Endodermal cell (in vitro differentiated cells): Measurements from ENCODE around the gene PRIM1. TPM values are rescaled to one million over a fixed set of nuclear protein-coding genes. Genes with fewer than 3 reads are reported as not detected.

ENCODE experiments used
- DNase-seq: peaks from one replicate; pipeline ENCODE4 v3.0.0-alpha.2; 2017
- H3K27ac ChIP-seq: 2 replicates; pipeline ENCODE4 v1.5.1; 2013; ENCODE audit warnings: mild to moderate bottlenecking, low read depth, low read length, moderate library complexity
- H3K27me3 ChIP-seq: 2 replicates; pipeline ENCODE4 v1.6.1; 2013; ENCODE audit warnings: mild to moderate bottlenecking, low read length, moderate library complexity; ENCODE audit not compliant: insufficient read depth, control insufficient read depth, poor library complexity, severe bottlenecking
- H3K36me3 ChIP-seq: 2 replicates; pipeline ENCODE4 v1.7.0; 2013; ENCODE audit warnings: mild to moderate bottlenecking, low read length, moderate library complexity; ENCODE audit not compliant: control insufficient read depth, insufficient read depth
- H3K4me1 ChIP-seq: one replicate; pipeline ENCODE4 v1.7.0; 2013; ENCODE audit warnings: low read length; ENCODE audit not compliant: control insufficient read depth, insufficient read depth
- H3K4me3 ChIP-seq: 2 replicates; pipeline ENCODE4 v1.5.1; 2013; ENCODE audit warnings: mild to moderate bottlenecking, low read length, moderate library complexity
- H3K9ac ChIP-seq: 2 replicates; pipeline ENCODE4 v1.6.1; 2013; ENCODE audit warnings: mild to moderate bottlenecking, low read length, moderate library complexity; ENCODE audit not compliant: poor library complexity, severe bottlenecking; ENCODE audit errors: extremely low read depth
- H3K9me3 ChIP-seq: 2 replicates; pipeline ENCODE4 v1.6.1; 2013; ENCODE audit warnings: mild to moderate bottlenecking, low read length, moderate library complexity; ENCODE audit not compliant: control insufficient read depth
- H3K27ac Mint-ChIP-seq: 2 replicates; pipeline ENCODE4 v1.8.0; 2020; ENCODE audit warnings: mixed read lengths
- H3K27me3 Mint-ChIP-seq: 2 replicates; pipeline ENCODE4 v1.8.0; 2021; ENCODE audit warnings: mild to moderate bottlenecking, mixed read lengths; ENCODE audit not compliant: insufficient read depth
- H3K36me3 Mint-ChIP-seq: 2 replicates; pipeline ENCODE4 v1.8.0; 2020; ENCODE audit warnings: low read depth, mixed read lengths
- H3K4me1 Mint-ChIP-seq: 2 replicates; pipeline ENCODE4 v1.8.0; 2020; ENCODE audit warnings: mixed read lengths
- H3K4me3 Mint-ChIP-seq: 2 replicates; pipeline ENCODE4 v1.8.0; 2020; ENCODE audit warnings: mild to moderate bottlenecking, moderate library complexity, mixed read lengths
- H3K9me3 Mint-ChIP-seq: 2 replicates; pipeline ENCODE4 v1.8.0; 2020; ENCODE audit warnings: mild to moderate bottlenecking, mixed read lengths
- WGBS, 2 experiments: methylation state at CpG; one replicate each; pipeline versions ENCODE4 v1.1.5 to v1.1.7; 2013; ENCODE audit warnings: missing lambda C conversion rate in 2 of 2, mixed read lengths in 1 of 2; ENCODE audit not compliant: insufficient coverage in 1 of 2, insufficient read length in 1 of 2; 5-methylcytosine and 5-hydroxymethylcytosine counted together
- total RNA-seq, 2 donors: library from RNA; stranded (reverse); fragmentation: NEBNext Ultra II Directional in 1 of 2; extraction: Animal tissue kit (Norgen Biotek cat#: 25700) in 1 of 2; gene quantifications; 2 replicates in 1 of 2; 3 replicates in 1 of 2; pipeline ENCODE4 v1.2.1, GENCODE V29; 2021
- TF ChIP-seq, protein P1 (sequence below): fragments of 200-600 bp; sonication (generic); conservative IDR thresholded peaks from 2 replicates; pipeline ENCODE4 v1.5.0; 2021; ENCODE audit warnings: antibody characterized with exemption, mild to moderate bottlenecking

PRIM1 gene
- total RNA-seq, 2 donors from 2014 or later, result 34.8 to 44.2 TPM

DNA sequence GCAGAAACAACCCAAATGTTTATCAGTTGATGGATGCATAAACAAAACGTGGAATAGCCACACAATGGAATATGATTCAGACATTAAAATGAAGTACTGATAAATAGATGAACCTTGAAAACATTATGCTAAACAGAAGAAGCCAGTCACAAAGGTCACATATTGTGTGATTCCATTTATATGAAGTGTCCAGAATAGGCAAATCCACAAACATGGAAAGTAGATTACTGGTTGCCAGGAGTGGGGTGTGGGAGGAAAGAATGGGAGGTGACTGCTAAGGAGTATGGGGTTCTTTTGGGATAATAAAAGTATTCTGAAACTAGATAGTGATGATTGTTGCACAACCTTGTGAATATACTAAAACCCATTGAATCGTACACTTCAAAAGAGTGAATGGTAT is 9.7 kb upstream of the PRIM1 start:
- Mint-ChIP-seq H3K4me1 (no peaks in the 10 kb centered on the region), H3K36me3 (peaks cover 2% of the 10 kb centered on the region), H3K4me3 (no peak overlapping the region), H3K9me3 (peaks cover 19% of the 10 kb centered on the region), H3K27ac (no peak overlapping the region), H3K27me3 (no peaks in the 10 kb centered on the region)
- no peak overlapping the region for H3K27ac ChIP-seq
- WGBS, 2 experiments, result 79 to 100% methylated on average over 1 to 2 of the region's 2 CpGs
- H3K36me3 ChIP-seq, result no peaks in the 10 kb centered on the region
- DNase-seq, result no peak
- H3K9me3 ChIP-seq, result peaks cover 16% of the 10 kb centered on the region
- no peak overlapping the region for H3K4me3 ChIP-seq
- no peak overlapping the region for H3K9ac ChIP-seq
- H3K4me1 ChIP-seq, result no peaks in the 10 kb centered on the region
- TF ChIP-seq, protein P1, sequence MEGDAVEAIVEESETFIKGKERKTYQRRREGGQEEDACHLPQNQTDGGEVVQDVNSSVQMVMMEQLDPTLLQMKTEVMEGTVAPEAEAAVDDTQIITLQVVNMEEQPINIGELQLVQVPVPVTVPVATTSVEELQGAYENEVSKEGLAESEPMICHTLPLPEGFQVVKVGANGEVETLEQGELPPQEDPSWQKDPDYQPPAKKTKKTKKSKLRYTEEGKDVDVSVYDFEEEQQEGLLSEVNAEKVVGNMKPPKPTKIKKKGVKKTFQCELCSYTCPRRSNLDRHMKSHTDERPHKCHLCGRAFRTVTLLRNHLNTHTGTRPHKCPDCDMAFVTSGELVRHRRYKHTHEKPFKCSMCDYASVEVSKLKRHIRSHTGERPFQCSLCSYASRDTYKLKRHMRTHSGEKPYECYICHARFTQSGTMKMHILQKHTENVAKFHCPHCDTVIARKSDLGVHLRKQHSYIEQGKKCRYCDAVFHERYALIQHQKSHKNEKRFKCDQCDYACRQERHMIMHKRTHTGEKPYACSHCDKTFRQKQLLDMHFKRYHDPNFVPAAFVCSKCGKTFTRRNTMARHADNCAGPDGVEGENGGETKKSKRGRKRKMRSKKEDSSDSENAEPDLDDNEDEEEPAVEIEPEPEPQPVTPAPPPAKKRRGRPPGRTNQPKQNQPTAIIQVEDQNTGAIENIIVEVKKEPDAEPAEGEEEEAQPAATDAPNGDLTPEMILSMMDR, result no peak
- H3K27me3 ChIP-seq, result no peaks in the 10 kb centered on the region

DNA sequence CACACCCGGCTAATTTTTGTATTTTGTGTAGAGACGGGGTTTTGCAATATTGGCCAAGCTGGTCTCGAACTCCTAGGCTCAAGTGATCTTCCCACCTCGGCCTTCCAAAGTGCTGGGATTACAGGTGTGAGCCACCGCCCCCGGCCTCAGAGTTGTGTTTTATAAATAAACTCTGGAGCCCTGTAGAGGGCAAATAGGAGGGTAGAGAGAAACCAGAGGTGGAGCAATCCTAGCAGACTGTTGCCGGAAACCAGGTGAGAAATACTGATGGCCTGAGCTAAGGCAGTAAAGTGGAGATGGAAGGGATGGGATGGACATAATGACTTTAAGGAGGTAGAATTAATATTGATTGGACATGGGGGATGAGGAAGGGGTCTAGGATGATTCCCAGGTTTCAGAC is 8.3 kb upstream of the PRIM1 start:
- Histone ChIP-seq H3K27me3 (no peaks in the 10 kb centered on the region), H3K9ac (no peak overlapping the region), H3K36me3 (no peaks in the 10 kb centered on the region), H3K27ac (no peak overlapping the region), H3K9me3 (peaks cover 16% of the 10 kb centered on the region), H3K4me3 (no peak overlapping the region), H3K4me1 (no peaks in the 10 kb centered on the region)
- H3K36me3 Mint-ChIP-seq, result peaks cover 2% of the 10 kb centered on the region
- no peak overlapping the region for H3K27ac Mint-ChIP-seq
- H3K4me3 Mint-ChIP-seq, result no peak overlapping the region
- H3K27me3 Mint-ChIP-seq, result no peaks in the 10 kb centered on the region
- TF ChIP-seq, protein P1, result no peak
- no peak for DNase-seq
- WGBS, 2 experiments, result 84 to 86% methylated on average over 7 of the region's 7 CpGs
- H3K9me3 Mint-ChIP-seq, result peaks cover 19% of the 10 kb centered on the region
- no peaks in the 10 kb centered on the region for H3K4me1 Mint-ChIP-seq

DNA sequence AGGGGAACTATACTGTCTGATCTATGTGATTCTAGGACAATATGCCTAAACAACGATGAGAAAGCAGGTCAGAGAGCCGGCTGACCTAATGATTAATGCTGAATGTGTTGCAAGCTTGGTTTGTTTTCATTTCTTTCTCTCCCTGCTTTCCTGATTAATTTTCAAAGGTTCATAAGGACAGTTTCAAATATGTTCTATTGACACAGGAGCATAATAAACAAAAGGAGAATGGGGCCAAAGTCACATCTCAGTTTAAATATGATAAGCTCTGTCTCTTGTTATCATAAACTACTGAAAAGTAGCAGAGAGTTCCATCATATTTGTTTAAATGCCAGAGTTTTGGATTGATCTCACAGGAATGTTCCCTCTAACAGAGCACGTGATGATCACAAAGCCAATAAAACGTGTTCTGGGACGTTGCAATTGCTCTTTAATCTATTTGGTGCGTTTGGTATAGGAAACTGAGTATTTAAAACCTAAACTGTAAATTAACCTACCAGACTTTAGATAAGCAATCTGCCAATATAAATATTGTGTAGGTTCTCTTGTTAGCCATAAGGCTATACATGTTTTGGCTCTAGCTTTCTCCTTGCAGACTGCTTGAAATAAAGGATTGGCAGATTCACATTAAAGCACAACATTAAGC is 7.3 kb upstream of the PRIM1 start:
- Histone ChIP-seq H3K36me3 (no peaks in the 10 kb centered on the region), H3K9ac (no peak overlapping the region), H3K4me3 (no peak overlapping the region), H3K27me3 (no peaks in the 10 kb centered on the region), H3K9me3 (peaks cover 16% of the 10 kb centered on the region), H3K4me1 (no peaks in the 10 kb centered on the region), H3K27ac (no peak overlapping the region)
- TF ChIP-seq, protein P1, result no peak
- no peaks in the 10 kb centered on the region for H3K4me1 Mint-ChIP-seq
- peaks cover 19% of the 10 kb centered on the region for H3K9me3 Mint-ChIP-seq
- no peak overlapping the region for H3K27ac Mint-ChIP-seq
- peaks cover 2% of the 10 kb centered on the region for H3K36me3 Mint-ChIP-seq
- no peak overlapping the region for H3K4me3 Mint-ChIP-seq
- H3K27me3 Mint-ChIP-seq, result no peaks in the 10 kb centered on the region
- no peak for DNase-seq
- WGBS, 2 experiments, result 95 to 100% methylated on average over 2 to 5 of the region's 6 CpGs
